G401 (cell line): ENCODE measurements around the gene ANKRD55. TPM values are rescaled to one million over a fixed set of nuclear protein-coding genes. Genes with fewer than 3 reads are reported as not detected.
A peak's percentile ranks its signal among the peaks of the same experiment; 100 is the strongest.
"Not testable (repeated sequence)": the region's sequence is repeated elsewhere in the genome, so short reads cannot be mapped to it uniquely, and the experiment has no call there.

Source experiments
- DNase-seq: peaks from one replicate; pipeline ENCODE4 v3.0.0-alpha.2; 2015; ENCODE audit warnings: low spot score
- in situ Hi-C: cut with HindIII; loops from 2 replicates; pipeline ENCODE4 v1.10.0; 2016; ENCODE audit warnings: low sequenced_read_pairs, mixed read lengths
- total RNA-seq: library from RNA; depleted of rRNA; stranded (reverse); fragments of >200 nt; shearing (Covaris generic); gene quantifications from 2 replicates; pipeline ENCODE4 v1.2.3, GENCODE V29; 2014

The ANKRD55 gene
- total RNA-seq, 1 experiment from 2014 or later = not detected

DNA sequence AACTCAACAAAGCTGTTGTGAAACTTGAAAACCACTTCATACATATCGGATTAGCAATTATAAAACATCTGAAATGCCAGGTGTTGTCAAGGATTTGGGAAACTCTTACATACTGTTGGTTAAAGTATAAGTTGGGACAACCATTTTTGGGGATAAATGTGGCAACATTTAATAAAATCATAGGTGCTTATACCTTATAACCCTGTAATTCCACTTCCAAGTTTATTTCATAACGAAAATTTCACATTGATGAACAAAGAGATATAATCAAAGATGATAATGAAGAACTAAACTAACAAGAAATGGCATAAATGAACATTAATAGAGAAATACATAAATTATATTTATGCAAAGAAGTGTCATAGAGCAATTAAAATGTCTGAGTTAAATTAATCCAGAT, 54.3 kb downstream of the ANKRD55 start:
- in situ Hi-C loops = no loop called here

DNA sequence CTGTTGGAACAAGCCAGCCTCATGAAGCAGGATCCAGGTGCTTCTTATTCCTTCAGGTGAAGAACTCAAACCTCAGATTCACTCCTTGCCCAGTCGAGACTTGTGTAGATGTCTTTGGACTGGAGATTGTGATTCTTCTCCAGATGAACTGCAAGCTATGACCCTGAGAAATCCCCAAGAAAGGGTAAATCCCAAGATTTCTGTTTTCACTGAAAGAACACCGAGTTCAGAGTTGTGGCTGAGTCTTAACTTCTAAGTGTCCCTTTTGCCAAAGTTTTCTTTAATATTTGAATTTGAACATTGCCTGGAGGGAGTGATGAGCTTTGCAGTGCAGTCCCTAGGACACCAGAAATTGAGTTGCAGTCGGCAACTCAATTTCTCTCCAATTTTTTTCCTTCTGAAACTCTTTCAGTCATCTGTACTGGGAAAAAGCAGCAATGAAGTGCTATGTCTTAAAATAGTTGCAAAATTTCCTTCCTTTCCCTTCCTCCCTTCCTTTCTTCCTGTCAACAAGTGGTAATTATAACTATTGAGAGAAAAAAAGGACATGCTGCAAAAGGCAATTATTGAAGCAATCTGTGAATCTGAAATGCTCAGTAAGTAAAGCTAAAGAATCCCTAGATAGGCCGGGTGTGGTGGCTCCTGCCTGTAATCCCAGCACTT, 56.1 kb downstream of the ANKRD55 start:
- DNase-seq = no peak
- in situ Hi-C loops = no loop called here

More for the DNA sequence above, 54.3 kb downstream of the ANKRD55 start:
- DNase-seq = no peak

- in situ Hi-C loops = no loop called here
- DNase-seq = no peak
Observed at GRCh38 chr5:56176155-56176798, 56.9 kb downstream of the ANKRD55 start.

- in situ Hi-C loops = no loop called here
Observed at GRCh38 chr5:56175488-56175887, 57.6 kb downstream of the ANKRD55 start.

GRCh38 chr5:56175021-56175420, 58.1 kb downstream of the ANKRD55 start:
- in situ Hi-C loops = no loop called here
- DNase-seq = no peak

More at GRCh38 chr5:56175488-56175887, 57.6 kb downstream of the ANKRD55 start:
- DNase-seq = no peak

DNA sequence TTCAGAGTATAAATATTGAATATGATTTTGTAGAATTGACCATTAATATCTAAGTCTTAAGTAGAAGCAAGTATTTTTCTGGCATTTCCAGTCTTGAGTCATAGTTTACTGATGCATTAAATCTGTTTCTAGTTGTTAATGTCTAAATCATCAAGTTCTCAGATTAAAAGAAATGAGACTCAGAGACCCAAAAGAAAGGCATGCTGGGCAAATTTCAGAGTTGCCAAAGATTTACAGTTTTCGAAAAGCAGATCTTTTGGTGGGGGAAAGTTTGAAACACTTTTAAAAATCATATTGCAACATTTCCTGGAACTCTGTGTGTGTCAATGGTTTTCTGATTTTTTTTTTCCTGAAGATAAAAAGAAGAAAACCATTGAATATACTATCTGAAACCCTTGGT, 60.9 kb downstream of the ANKRD55 start:
- DNase-seq = no peak
- in situ Hi-C loops = no loop called here

DNA sequence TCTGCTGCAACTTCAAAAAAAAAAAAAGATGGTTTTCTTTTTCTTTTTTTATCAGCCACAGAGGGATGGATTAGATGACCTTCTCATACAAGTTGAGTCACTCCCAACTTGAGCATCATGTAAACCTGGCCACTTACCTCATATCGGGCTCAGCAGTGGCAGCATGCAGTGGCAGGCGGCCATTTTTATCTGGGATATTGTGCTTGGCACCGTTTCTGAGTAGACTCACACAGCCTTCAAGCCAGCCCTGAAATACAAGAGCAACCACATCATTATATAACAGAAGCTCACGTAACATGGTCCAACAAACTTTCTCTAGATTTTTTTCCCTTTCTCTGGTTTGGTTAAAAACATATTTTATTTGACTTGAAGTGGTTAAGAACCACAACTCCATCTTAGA, 62.6 kb downstream of the ANKRD55 start:
- DNase-seq = no peak
- in situ Hi-C loops = no loop called here

GRCh38 chr5:56169949-56170348, 63.2 kb downstream of the ANKRD55 start:
- in situ Hi-C loops = no loop called here
- no peak for DNase-seq

GRCh38 chr5:56169281-56169680, 63.8 kb downstream of the ANKRD55 start:
- no peak for DNase-seq
- in situ Hi-C loops = no loop called here

DNA sequence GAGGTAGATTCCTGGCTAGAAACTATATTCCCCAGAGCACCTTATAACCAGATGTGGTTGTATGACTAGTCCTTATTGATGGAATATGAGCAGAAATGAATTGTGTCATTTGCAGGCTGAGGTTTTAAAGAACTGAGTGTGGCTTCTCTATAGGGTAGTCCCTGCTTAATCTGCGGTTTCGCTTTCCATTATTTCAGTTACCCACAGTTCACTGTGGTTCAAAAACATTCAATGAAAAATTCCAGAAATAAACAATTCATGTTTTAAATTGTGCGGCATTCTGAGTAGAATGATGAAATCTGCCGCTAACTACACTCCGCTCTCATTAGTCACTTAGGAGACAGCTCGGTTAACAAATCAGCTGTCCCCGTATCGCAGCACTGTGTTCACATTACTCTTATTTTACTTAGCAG, 65.1 kb downstream of the ANKRD55 start:
- DNase-seq = no peak
- in situ Hi-C loops = no loop called here

DNA sequence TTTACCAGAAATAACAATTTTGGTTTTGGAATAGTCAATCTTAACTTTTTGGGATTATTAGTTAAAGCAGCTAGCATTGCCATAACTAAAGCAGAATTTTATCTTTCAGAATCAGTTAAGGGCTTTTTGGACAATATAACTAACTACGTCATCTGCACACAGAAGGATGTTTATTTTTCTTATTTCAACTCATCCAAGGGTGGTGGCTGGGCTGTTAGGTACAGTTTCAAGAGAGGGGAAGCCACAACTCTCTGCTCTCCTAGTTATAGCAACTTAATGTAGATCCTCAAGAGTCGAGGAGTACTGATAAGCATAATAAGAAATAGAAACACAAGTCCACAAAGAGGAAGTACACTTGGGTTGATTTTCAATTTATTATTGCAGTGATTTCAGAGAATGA, 65.6 kb downstream of the ANKRD55 start:
- no peak for DNase-seq
- in situ Hi-C loops = no loop called here

GRCh38 chr5:56166671-56167385, 66.3 kb downstream of the ANKRD55 start:
- in situ Hi-C loops = no loop called here
- no peak for DNase-seq

- peak; percentile 38 for DNase-seq
- in situ Hi-C loops = no loop called here
Observed at GRCh38 chr5:56164376-56164775, 68.8 kb downstream of the ANKRD55 start.

DNA sequence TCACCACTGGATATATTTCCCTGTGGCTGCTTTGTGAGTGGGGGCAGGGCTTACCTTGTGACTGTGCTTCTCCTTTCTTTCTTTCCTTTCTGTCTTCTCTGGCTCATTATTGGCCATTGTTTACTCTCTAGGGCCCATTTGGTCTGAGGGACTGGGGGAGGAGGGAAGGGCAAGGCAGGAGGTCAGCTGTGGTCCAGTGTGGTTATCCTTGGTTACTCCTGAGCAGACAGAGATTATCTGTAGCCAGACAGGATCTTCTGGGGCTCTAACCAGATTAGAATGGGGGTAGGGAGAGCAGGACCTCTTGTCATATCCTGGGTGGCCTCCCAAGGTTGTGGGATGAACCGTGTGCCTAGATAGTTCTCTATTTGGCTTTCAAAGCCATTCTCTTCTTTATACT, 71.2 kb downstream of the ANKRD55 start:
- DNase-seq = no peak
- in situ Hi-C loops = no loop called here

GRCh38 chr5:56161439-56161823, 71.7 kb downstream of the ANKRD55 start:
- in situ Hi-C loops = no loop called here
- DNase-seq = no peak

DNA sequence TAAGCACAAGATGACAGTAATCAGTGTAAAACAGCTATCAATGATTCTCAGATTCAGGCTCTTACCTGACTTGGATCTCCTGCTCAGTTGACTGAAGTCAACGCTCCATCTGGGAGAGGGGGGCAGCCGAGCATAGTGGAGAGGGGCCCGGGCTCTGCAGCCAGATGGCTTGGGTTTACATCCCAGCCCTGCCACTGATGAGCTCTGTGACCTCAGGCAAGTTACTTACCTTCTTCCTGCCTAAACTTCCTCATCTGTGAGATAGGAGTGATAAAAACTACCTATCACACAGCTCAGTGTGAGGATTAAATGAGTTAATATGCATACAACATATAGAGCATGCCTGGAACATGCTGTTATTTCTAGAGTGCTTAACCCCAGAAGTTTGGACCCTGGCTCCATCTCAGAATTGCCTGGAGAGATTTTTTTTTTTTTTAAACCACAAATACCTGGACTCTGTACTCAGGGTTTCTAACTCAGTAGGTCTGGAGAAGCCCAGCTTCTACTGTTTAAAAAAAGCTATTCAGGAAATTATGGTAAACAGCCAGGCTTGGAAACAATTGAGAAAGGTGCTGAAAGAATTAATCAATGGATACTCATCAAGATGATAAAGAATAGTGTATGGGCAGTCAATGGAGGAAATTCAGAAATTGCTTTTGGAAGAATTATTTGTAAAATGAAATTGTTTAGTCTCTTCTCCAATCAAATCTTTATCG, 72.2 kb downstream of the ANKRD55 start:
- DNase-seq = no peak
- in situ Hi-C loops = no loop called here

DNA sequence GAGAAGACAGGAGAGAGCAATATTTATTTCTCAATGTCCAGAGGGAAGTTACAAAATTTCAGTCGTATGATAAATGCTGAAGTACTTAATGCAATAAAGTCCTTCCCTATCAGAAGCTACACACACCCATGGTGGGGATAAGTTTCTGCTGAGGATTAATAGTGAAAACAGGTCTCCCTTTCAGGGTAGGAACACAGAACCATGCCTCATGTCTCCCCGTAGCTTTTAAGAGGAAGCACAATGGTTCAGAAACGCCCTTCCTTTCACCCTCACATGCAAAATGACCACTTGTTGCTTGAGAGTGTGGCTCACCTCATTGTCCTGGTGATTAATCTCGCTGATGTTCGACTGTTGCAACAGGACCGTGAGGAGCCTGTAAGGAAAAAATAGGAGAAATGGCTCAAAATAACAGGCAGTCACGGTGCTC, 73.6 kb downstream of the ANKRD55 start:
- DNase-seq = no peak
- in situ Hi-C loops = no loop called here

DNA sequence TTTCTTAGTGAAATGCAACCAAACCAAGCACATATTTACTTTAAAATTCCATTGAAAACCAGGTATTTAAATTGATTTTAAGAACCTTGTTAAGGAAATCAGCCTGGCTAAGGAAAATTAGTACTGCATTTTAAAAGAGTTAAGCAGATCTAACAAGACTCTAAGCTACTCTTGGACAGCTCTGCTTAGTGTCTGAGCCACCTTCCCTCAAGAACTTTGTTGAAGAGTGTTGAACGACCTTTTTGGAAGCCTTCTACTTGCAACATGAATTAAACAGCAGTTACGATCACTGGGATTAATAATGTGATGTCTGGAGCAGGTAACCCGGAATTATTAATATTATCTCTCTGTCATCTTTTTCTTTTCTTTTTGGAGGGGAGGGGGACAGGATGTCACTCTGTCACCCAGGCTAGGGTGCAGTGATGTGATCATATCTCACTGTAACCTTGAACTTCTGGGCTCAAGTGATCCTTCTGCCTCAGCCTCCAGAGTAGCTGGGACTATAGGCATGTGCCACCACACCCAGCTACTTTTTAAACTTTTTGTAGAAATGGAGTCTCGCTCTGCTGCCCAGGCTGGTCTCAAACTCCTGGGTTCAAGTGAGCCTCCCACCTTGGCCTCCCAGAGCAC, 74.7 kb downstream of the ANKRD55 start:
- no peak for DNase-seq
- in situ Hi-C loops = no loop called here

- in situ Hi-C loops = not testable (repeated sequence)
Observed at GRCh38 chr5:56157191-56157621, 75.9 kb downstream of the ANKRD55 start.

More at GRCh38 chr5:56157191-56157621, 75.9 kb downstream of the ANKRD55 start:
- not testable (repeated sequence) for DNase-seq
